ENCODE measurements around the gene ARID3A.
A peak's percentile ranks its signal among the peaks of the same experiment; 100 is the strongest.
"Not testable (repeated sequence)": the region's sequence is repeated elsewhere in the genome, so short reads cannot be mapped to it uniquely, and the experiment has no call there.

Gene ARID3A

DNA sequence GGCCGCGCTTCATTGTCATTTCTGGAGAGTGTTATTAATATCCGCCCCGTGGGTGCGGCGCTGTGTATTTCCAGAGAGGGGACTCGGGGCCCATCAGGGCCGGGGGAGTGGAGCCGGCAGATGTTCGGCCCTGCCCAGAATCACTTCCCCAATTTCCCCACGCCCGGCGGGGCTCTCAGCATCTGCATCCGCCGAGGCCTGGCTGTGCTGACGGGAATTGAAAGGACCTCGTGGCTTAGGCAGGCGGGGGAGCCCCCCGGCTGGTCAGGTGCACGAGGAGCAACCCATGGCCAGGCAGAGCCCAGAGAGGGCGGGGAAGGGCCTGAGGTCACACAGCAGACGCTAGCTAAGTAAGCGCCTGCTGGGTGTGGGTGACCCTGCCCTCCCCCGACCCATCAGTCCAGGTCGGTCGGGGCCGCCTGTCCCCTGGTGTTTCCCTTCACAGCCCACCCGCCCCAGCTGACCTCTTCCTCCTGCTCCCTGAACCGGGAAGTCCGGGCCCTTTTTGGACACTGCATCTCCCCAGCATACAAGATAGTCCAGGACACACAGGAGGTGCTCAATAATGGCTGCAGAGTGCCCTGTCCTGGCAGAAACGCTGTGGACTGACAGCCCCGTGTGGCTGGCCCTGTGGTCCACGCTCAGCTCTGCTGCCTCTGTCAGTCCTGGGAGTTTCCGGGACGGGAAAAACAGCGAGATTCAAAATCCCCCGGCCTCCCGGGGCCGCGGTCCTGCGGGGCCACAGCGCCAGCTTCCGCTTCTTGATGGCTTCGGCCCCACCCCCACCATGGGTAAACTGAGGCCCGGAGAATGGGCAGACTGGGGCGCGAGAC, 22.1 kb downstream of the ARID3A start:
- no peak for DNase-seq

DNA sequence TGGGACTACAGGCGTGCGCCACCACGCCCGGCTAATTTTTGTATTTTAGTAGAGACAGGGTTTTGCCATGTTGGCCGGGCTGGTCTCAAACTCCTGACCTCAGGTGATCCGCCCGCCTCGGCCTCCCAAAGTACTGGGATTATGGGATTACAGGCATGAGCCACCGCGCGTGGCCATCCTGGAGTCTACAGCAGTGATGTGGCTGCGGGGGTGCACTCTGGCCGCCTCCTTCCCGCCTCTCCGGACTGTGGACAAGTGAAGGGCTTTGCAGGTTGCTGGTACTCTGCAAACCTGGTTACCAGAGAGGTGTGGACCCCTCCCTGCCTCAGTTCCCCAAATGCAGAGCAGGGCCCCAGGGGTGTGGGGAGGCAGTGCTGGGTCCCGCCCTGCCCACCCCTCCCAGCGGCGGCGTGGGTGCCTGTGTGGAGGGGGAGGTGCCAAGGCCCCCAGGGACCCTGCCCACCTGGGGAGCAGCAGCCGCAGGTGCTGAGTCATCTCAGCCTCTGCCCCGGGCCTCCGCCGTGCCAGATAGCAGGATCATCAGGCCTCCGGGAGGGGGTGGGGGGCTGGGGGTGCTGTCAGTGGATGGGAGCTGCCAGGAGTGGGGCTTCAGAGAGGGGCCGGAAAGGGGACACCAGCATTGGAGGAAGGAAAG, 23.1 kb downstream of the ARID3A start:
- DNase-seq, result no peak

DNA sequence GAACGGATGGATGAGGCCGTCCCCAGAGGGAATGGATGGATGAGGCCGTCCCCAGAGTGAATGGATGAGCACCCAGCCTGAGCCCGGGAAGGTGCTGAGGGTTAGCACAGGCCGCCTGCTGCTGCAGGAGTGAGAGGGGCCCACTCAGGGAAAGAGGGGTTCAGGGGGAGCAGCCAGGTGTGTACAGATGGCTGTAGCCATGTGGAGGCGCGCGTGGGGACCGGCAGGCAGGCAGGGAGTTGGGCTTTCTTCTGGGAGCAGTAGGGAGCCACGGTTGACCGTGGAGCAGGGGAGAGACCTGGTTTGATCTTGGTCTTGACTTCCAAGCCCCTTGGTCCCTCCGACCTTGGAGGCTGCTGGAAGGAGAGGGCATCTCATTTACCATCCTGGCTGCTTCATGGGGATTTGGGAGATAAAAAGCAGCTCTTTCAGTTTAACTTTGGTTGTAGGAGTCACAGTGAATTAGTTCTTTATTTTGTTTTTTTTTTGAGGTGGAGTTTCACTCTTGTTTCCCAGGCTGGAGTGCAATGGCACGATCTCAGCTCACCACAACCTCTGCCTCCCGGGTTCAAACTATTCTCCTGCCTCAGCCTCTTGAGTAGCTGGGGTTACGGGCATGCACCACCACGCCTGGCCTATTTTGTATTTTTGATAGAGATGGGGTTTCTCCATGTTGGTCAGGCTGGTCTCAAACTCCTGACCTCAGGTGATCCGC, 24.7 kb downstream of the ARID3A start:
- DNase-seq, result no peak

DNA sequence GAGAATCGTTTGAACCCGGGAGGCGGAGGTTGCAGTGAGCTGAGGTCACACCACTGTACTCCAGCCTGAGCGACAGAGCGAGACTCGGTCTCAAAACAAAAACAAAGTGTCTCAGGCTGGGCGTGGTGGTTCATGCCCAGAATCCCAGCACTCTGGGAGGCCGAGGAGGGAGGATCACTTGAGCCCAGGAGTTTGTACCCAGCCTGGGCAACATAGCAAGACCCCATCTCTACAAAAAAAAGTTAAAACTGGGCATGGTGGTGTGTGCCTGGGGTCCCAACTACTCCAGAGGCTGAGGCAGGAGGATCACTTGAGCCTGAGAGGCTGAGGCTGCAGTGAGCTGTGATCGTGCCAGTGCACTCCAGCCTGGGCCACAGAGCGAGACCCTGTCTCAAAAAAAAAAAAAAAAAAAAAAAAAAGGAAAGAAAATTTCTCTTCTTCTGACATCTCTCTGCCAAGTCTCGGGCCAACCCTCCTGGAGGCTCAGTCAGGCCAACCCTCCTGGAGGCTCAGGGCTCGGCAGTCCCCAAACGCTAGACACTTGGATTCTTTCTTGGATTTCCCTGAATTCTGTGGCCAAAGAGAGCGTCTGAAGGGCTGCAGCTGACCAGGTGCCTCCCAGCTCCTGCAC, 26.3 kb downstream of the ARID3A start:
- no peak for DNase-seq

DNA sequence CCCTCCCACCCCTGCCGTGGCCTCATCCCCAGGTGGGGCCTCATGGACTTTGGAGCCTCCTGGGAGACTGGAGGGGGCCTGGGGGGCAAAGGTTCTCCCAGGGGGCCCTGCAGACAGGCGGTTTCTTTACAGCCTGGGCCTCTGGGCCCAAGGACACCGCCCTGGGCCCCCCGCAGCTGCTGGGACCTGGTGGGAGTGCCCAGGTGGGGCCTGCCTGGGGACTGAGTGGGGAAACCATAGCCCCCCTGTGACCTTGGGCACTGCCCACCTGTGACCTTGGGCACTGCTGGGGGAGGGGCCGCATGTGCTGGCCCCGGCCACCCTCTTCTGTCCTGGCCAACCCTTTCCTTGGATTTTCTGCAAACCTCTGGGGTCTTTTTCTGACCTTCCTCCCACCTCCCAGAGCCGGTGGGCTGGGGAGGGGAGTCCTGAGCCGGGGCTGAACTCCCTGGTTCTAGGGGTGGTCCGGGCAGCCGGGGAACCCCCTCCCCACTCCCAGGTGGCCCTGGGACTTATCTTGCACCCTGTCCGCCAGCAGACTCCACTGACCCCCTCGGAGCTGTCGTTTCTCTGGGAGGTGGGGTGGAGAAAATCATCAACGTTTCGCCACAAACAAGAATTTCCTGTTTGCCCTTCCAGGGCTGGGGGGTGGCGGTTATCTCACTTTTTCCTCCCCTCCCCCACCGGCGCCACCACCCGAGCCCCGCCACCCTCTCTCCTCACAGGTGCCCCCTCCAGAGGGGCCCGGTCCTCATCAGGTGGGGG, 27.0 kb downstream of the ARID3A start:
- DNase-seq, result no peak

DNA sequence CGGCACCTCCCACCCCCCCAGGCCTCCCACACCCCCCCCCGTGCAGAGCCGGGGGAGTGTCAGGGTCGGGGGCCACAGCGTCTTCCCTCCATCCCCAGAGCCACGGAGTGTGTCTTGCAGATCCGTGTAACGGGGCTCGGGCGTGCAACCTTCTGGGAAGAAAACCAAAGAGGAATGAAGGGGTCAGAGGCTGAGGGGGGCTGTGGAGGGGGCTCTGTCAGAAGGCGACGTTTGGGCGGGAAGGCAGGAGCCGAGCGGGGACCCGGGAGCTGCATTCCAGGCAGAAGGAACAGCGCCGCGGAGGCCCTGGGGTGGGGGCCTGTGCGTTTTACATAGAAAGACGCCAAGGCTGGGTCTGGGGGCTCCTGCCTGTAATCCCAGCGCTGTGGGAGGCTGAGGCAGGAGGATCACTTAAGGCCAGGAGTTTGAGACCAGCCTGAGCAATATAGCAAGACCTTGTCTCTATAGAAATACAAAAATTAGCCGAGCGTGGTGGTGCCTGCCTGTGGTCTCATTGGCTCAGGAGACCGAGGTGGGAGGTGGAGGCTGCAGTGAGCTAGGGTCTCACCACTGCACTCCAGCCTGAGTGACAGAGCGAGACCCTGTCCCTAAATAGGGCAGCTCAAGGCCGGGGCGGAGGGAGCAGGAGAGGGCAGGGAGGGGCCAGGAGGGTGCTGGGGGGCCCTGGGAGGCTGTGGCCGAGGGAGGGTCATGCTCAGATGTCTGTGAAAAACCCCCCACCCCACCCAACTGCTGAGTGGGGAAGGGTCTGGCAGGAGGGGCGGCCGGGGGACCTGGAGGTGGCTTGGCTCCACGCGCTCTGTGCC, 27.8 kb downstream of the ARID3A start:
- no peak for DNase-seq

DNA sequence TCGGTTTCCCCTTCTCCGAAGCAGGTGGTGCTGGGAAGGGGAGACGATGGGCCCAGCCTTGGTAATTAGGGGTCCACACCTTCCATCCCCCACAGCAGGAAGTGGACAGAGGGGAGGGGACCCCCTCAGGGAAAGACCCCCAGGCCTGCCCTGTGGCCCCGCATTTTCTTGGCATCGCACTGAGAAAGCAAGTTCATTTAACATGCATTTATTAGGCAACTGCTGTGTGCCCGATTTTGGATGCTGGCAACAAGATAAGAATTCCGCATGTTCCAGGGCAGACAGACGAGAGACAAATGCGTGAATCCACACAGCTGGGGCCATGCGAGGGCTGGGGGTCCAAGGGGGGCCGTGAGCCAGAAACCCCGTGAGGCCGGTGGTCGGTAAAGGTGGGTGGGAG, 28.4 kb downstream of the ARID3A start:
- DNase-seq, result no peak

DNA sequence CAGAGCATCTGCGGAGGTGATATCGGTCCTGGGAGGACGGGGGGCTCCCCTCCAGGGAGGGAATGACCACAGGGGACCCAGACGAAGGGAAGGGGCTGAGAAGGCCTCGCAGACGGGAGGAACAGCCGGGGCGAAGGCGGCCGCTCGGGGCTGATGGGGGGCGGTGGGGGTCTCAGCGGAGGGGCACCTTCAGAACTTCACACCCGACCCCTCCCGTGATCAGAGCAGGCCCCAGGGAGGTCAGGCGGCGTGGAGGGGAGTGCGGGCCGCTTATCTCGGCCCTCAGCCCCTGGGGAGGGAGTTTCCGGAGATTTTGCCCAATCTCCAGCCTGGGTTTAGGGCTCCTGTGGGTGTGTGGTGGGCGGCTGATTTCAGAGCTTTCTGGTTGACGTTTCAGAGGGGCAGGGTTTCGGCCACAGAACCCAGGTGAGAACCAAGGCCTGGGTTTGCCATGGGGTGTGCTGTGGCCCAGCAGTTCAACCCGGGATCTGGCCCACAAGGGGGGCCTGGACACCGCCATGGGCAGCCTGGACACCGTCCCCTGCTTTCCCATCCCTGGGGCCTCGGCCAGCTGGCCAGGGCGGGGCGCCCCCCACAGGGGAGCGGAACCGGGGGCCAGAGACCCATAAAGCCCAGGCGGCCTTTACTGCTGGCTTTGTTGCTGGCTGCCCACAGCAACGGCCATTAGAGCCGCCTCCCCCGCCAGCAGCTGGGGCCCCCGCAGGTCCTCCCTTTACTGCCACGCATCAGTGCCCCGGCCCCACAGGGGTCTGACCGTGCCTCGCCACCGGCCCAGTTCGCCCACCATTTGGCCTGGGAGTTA, 29.0 kb downstream of the ARID3A start:
- DNase-seq, result no peak

DNA sequence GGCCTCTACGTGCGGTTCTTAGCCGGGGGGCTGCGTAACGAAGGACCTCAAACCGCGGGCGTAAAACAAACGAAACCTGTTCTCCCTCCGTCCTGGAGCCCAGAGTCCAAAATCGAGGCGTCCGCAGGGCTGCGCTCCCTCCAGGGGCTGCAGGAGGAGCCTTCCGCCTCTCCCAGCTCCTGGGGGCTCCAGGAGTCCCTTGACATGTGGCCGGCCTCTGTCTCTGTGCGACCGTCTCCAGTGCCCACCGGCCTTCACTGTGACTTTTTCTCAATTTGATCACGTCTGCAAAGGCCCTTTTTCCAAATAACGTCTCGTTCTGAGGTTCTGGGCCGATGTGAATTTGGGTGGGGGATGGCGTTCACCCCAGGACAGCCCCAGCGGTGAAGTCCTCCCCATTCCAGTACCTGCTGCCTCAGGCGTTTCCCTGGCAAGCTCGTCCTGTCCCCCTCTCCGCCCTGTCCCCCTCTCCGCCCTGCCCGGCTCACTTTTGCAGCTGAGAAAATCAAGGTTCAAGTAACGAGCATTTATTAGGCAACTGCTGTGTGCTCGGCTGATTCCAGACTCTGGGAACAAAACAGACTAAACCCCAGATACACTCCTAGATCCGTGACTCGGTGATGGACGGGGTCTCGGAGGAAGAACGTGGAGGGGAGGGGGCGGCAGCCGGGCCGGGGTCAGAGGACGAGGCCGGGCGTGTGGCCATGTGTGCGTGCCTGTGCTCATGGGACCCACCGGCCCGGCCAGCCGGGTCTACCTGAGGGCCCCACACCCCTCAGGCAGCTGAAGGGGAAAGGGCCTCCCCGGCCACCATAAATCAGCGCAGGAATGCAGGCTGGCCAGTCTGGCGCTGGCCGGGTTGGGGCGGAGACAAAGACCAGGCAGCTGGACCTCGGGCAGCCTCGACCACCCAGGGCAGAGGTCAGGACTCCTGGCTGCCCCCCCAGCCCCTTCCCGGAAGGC, 30.2 kb downstream of the ARID3A start:
- no peak for DNase-seq

DNA sequence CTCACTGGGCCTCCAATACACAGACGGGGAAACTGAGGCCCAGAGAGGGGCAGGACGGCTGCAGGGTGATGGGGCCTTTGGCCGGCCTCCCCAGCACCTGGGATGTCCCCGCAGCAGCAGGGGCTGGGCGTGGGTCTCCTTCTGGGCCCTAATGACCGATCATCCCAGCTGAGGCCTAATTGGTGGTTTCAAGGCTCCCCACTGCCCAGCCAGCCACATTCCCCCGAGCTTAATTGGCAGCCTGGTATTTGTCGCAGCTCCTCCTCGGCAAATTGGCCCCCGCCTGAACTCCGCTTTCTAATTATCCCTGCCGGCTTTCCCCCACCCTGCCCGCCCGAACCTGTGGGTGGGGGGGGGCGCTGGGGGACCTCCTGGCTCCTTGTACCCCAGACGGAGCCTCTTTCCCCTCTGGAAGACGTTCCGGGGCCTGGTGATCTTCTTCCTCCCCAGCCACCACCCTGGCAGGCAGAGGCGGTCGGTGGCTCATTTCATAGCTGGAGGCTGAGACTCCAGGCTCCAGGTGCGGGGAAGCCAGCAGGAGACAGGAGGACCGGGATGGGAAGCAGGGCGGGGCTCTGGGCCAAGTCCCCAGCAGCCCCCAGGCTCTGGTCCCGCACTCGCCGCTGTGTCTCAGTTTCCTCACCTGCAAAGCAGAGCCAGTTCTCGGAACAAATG, 31.1 kb downstream of the ARID3A start:
- DNase-seq, result no peak

DNA sequence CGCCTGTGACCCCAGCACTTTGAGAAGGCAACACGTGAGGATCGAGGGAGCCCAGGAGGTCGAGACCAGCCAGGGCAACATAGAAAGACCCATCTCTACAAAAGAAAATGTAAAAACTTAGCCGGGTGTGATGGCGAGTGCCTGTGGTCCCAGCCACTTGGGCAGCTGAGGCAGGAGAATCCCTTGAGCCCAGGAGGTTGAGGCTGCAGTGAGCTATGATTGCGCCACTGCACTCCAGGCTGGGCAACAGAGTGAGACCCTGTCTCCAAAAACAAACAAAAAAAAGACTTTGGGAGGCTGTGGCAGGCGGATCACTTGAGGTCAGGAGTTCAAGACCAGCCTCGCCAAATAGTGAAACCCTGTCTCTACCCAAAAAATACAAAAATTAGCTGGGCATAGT, 31.7 kb downstream of the ARID3A start:
- not testable (repeated sequence) for DNase-seq

DNA sequence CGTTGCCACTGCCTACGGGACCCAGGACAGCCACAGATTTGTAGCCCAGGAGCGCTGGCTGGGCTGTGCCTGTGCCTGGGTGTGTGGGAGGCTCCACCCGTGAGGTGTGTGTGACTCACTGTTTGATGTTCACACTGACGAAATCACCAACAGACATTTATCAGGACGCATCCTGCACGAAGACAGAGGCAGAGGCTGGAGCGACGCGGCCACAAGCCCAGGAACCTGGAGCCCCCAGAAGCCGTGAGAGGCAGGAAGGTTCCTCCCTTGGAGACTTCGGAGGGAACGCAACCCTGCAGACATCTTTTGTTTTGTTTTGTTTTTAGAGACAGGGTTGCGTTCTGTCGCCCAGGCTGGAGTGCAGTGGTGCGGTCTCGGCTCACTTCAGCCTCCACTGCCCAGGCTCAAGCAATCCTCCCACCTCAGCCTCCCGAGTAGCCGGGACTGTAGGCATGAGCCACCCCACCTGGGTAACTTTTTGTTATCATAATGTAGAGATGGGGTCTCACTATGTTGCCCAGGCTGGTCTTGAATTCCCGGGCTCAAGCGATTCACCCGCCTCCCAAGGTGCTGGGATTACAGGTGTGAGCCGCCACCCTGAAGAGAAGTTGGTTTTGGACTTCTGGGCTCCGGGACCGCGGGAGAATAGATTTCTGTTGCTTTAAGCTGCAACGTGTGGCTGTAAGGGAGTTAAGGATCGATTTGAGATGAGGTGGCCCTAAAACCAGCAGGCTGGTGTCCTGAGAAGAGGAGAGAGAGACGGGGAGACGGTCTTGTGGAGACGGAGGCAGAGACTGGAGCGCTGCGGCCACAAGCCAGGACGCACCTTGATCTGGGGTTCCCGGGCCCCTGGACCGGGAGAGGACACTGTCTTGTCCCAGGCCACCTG, 33.4 kb downstream of the ARID3A start:
- peak; percentile 70 for DNase-seq

DNA sequence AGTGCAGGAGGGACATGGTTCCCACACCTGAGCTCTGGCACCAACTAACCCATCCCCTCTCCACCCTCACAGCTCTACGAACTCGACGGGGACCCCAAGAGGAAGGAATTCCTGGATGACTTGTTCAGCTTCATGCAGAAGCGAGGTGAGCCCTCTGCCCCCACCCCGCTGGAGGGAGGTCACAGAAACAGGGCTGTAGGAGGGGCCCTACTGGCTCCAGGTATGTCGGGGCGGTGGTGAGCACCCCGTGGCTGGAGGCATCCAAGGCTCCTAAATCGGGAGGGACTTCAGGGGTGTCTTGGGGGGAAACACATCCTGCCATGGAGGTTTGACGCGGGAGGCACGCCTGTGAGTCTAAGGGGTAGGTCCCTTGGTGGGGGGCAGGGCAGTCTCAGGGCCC, 34.2 kb downstream of the ARID3A start:
- no peak for DNase-seq

DNA sequence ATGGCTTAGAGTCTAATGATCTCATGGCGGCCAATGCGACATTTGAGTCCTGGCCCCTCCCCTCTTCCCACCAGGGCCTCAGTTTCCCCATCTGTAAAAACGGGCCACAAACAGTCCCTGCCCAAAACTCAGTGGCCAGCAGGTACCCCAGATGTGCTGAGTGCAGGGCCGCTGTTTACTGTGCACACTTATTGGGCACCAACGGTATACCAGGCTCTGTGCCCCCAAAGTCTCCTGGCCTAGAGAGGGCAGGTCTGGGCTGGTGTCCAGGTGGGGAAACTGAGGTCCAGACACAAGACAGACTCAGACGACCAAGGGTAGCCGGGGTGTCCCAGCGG, 34.7 kb downstream of the ARID3A start:
- no peak for DNase-seq

DNA sequence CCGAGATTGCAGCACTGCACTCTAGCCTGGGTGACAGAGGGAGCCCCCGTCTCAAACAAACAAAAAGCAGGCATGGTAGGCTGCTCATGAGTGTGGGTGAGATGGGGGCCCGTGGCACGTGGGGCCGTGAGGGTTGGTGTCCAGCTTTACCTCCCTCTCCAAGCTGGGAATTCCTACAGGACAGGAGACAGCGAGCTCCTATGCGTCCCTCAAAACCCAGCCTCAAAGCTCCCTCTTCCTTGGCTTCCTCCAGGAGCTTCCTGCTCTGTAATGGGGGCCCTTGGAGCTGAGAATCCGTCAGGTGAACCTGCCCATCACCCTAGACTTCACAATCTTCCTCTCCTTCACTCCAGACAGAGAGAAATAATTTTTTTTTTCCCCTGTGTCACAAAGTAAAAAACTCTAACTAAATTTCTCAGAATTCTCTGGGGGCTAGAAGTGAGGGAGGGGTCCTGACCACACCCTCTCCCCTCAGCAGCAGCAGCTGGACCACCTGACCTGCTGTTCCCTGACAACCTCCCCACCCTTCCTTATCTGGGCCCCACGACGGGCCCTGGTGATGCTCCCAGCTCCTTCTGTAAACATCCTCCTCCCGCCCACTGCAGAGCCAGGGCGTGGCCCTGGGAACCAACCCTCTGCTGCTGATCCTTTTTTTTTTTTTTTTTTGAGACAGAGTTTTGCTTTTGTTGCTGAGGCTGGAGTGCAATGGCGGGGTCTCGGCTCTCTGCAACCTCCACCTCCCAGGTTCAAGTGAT, 36.2 kb downstream of the ARID3A start:
- DNase-seq, result no peak

DNA sequence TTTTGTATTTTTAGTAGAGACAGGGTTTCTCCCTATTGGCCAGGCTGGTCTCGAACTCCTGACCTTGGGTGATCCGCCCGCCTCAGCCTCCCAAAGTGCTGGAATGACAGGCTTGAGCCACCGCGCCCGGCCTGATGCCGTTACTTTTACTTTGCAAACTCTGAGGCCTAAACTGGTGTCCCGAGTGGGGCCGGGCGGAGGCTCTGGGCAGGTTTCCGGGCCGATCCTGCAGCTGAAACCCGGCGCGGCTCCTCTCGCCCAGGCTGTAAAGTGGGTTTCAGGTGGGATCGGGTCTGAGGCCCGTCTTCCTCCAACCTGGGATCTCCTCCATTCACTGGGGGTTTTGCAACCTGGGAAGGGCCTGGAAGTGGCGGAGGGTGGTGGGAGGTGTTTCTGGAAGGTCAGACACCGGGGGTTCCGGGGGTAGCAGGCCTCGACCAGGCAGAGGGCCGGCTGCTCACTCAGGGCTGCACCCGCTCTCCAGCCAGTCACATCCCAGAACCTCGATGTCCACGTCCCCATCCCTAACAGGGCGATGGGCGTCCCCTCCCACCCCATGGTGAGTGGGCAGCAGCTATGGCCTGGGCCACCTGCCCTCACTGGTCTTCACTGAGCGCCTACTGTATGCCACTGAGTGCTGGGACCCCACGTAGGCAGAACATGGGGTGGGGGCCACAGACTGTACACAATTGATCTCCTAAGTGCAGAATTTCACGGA, 37.0 kb downstream of the ARID3A start:
- DNase-seq, result no peak
